Measurements from ENCODE around the gene CEP104.

DNA sequence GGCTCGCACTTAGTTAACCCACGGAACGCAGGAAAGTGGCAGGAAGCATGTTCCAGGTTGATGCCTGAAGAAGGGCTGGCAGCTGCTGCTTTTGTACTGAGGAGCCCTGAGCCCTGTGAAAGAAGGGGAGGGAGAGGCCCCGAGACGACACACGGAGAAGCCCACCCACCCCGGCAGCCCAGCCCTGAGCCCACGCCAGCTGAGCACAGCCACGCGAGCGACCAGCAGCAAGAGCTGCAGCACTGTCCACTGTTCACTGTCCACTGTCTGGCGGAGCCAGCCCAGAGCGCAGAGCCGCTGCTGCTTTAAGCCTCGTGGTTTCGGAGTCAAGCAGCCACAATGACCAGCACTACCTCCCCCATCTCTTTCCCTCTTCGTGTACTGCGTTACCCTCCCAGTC, 66.1 kb downstream of the CEP104 start:
- TF ChIP-seq, protein P1, sequence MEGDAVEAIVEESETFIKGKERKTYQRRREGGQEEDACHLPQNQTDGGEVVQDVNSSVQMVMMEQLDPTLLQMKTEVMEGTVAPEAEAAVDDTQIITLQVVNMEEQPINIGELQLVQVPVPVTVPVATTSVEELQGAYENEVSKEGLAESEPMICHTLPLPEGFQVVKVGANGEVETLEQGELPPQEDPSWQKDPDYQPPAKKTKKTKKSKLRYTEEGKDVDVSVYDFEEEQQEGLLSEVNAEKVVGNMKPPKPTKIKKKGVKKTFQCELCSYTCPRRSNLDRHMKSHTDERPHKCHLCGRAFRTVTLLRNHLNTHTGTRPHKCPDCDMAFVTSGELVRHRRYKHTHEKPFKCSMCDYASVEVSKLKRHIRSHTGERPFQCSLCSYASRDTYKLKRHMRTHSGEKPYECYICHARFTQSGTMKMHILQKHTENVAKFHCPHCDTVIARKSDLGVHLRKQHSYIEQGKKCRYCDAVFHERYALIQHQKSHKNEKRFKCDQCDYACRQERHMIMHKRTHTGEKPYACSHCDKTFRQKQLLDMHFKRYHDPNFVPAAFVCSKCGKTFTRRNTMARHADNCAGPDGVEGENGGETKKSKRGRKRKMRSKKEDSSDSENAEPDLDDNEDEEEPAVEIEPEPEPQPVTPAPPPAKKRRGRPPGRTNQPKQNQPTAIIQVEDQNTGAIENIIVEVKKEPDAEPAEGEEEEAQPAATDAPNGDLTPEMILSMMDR (IDR thresholded peaks at IDR 0.05) = no peak
- TF ChIP-seq POLR2A (IDR thresholded peaks at IDR 0.05) (no peak), POLR2AphosphoS5 (IDR thresholded peaks at IDR 0.05) (no peak)
